Loucy (cell line): ENCODE data around the gene GHITM.
A peak's percentile ranks its signal among the peaks of the same experiment; 100 is the strongest.

Experiments
- H2AFZ ChIP-seq: fragments of 200-600 bp; sonication (generic); 2 replicates; pipeline ENCODE4 v1.6.0; 2016; ENCODE audit warnings: antibody characterized with exemption, mild to moderate bottlenecking, low read length, moderate library complexity
- H3F3A ChIP-seq: fragments of 200-600 bp; 2 replicates; pipeline ENCODE4 v1.6.0; 2016; ENCODE audit warnings: antibody characterized with exemption, low read depth, mild to moderate bottlenecking
- H3K27me3 ChIP-seq: fragments of 200-600 bp; sonication (generic); 2 replicates; pipeline ENCODE4 v1.6.1; 2014; ENCODE audit warnings: low read length, mild to moderate bottlenecking; ENCODE audit not compliant: insufficient read depth, poor library complexity, severe bottlenecking
- H3K36me3 ChIP-seq: fragments of 200-600 bp; sonication (generic); 2 replicates; pipeline ENCODE4 v1.6.1; 2016; ENCODE audit warnings: low read length; ENCODE audit not compliant: insufficient read depth
- H3K4me1 ChIP-seq: fragments of 200-600 bp; sonication (generic); 2 replicates; pipeline ENCODE4 v1.5.1; 2014; ENCODE audit warnings: low read length, mild to moderate bottlenecking; ENCODE audit not compliant: insufficient read depth, poor library complexity, severe bottlenecking
- H3K4me2 ChIP-seq: fragments of 200-600 bp; sonication (generic); 2 replicates; pipeline ENCODE4 v1.6.0; 2014; ENCODE audit warnings: antibody characterized with exemption, low read length, low read depth, mild to moderate bottlenecking; ENCODE audit not compliant: poor library complexity, severe bottlenecking
- H3K4me3 ChIP-seq: fragments of 200-600 bp; sonication (generic); 2 replicates; pipeline ENCODE4 v1.5.1; 2014; ENCODE audit warnings: low read length, mild to moderate bottlenecking, mixed read lengths; ENCODE audit not compliant: poor library complexity, severe bottlenecking
- H3K79me2 ChIP-seq: fragments of 200-600 bp; sonication (generic); 2 replicates; pipeline ENCODE4 v1.6.1; 2014; ENCODE audit warnings: low read length; ENCODE audit not compliant: insufficient read depth
- H3K9ac ChIP-seq: fragments of 200-600 bp; sonication (generic); 2 replicates; pipeline ENCODE4 v1.6.0; 2014; ENCODE audit warnings: mild to moderate bottlenecking, low read depth, low read length, moderate library complexity; ENCODE audit not compliant: poor library complexity, severe bottlenecking
- H3K9me2 ChIP-seq: fragments of 200-600 bp; sonication (generic); replicated peaks from 2 replicates; pipeline ENCODE4 v1.6.1; 2016; ENCODE audit warnings: low read depth, low read length, mixed read lengths
- H3K9me3 ChIP-seq: fragments of 200-600 bp; sonication (generic); 2 replicates; pipeline ENCODE4 v1.6.1; 2014; ENCODE audit warnings: mild to moderate bottlenecking, antibody characterized with exemption, low read length, low read depth; ENCODE audit not compliant: insufficient read depth
- H4K20me1 ChIP-seq: fragments of 200-600 bp; sonication (generic); 2 replicates; pipeline ENCODE4 v1.6.0; 2014; ENCODE audit warnings: antibody characterized with exemption, low read length, mild to moderate bottlenecking; ENCODE audit not compliant: insufficient read depth, poor library complexity, severe bottlenecking
- CTCF ChIP-seq: fragments of 200-600 bp; sonication (generic); conservative IDR thresholded peaks from 2 replicates; pipeline ENCODE4 v1.5.1; 2014; ENCODE audit warnings: mild to moderate bottlenecking, antibody characterized with exemption, low read length
- EZH2phosphoT487 ChIP-seq: fragments of 200-600 bp; IDR thresholded peaks from 2 replicates; pipeline ENCODE4 v1.6.1; 2018; ENCODE audit warnings: antibody characterized with exemption, mild to moderate bottlenecking, moderate library complexity, borderline replicate concordance

GHITM gene

DNA sequence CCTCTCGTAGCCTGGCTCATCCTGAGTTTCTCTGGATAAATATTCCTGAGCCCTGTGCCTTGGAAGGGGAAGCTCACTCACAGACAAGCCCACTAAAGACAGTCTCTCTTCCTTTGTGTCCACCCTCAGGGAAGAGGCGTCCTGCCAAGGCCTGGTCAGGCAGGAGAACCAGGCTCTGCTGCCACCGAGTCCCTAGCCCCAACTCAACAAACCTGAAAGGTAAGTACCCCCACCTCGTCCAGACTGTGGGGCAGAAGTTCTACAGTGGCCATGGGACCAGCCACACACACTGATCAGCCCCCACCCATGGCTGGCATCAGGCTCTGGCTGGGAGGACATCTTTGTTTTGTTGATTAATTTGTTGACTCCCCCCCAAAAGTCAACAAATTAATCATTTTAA, 37.0 kb downstream of the GHITM start:
- no peaks in the 10 kb centered on the region for H3K36me3 ChIP-seq
- no peaks in the 10 kb centered on the region for H3K9me2 ChIP-seq
- no peaks in the 10 kb centered on the region for H3K9me3 ChIP-seq

DNA sequence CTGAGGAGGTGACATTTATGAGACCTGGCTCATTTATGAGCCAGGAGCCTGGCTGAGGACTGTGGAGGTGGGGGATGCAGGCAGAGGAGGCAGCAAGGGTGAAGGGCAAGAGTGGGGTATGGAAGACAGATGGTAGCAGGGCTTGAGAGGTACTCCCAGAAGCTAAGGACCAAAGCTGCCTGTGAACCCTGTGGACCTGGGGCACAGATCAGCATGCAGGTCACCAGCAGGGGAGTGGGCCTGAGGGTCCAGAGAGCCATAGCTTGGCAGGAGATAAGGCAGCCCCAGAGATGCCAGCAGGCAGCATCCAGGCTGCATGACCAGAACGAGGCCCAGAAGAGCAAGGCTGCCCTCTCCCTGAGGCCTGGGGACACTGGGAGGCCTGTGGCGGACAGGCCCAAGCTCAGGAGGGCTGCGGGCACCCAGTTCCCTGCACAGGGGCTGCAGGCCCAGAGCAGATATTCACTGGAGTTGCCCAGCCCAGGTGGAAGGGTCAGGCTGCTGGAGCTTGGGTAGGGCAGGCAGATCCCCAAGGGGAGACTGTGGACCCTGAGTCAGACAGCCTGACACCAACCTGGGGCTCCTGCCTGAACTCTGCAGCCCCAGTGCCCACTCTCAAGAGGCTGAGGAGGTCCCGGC, 37.6 kb downstream of the GHITM start:
- Histone ChIP-seq H4K20me1 (no peaks in the 10 kb centered on the region), H3K9ac (no peak overlapping the region), H3K79me2 (no peaks in the 10 kb centered on the region), H3K4me1 (peaks cover 3% of the 10 kb centered on the region), H3K9me3 (no peaks in the 10 kb centered on the region), H2AFZ (no peak overlapping the region), H3F3A (no peaks in the 10 kb centered on the region), H3K4me3 (no peak overlapping the region), H3K9me2 (no peaks in the 10 kb centered on the region), H3K27me3 (no peaks in the 10 kb centered on the region), H3K4me2 (no peak overlapping the region), H3K36me3 (no peaks in the 10 kb centered on the region)
- TF ChIP-seq CTCF (no peak), EZH2phosphoT487 (no peak)

More for the DNA sequence above, 37.0 kb downstream of the GHITM start:
- Histone ChIP-seq H3K79me2 (no peaks in the 10 kb centered on the region), H3K4me1 (peaks cover 3% of the 10 kb centered on the region), H3K4me3 (no peak overlapping the region), H3K4me2 (no peak overlapping the region), H2AFZ (no peak overlapping the region), H3F3A (no peaks in the 10 kb centered on the region), H3K27me3 (no peaks in the 10 kb centered on the region), H4K20me1 (no peaks in the 10 kb centered on the region), H3K9ac (no peak overlapping the region)
- TF ChIP-seq CTCF, result no peak
- no peak for TF ChIP-seq EZH2phosphoT487

- Histone ChIP-seq H3F3A (no peaks in the 10 kb centered on the region), H3K79me2 (no peaks in the 10 kb centered on the region), H3K27me3 (no peaks in the 10 kb centered on the region), H3K9me2 (no peaks in the 10 kb centered on the region), H3K4me2 (peak overlapping the region; percentile 0), H3K9ac (no peak overlapping the region), H3K4me1 (peaks cover 3% of the 10 kb centered on the region), H4K20me1 (no peaks in the 10 kb centered on the region), H3K4me3 (no peak overlapping the region), H3K36me3 (no peaks in the 10 kb centered on the region), H2AFZ (no peak overlapping the region), H3K9me3 (no peaks in the 10 kb centered on the region)
- TF ChIP-seq CTCF (no peak), EZH2phosphoT487 (no peak)
Measured at GRCh38 chr10:84177541-84178141, 38.3 kb downstream of the GHITM start.
